Hypothalamus (tissue), 51 donors: Measurements from ENCODE around the gene GSTO2.

Experiments used
- DNase-seq, 51 donors: peaks; one replicate each; lab custom pipeline; 2025; lab: John Stamatoyannopoulos, UW

The GSTO2 gene

DNA sequence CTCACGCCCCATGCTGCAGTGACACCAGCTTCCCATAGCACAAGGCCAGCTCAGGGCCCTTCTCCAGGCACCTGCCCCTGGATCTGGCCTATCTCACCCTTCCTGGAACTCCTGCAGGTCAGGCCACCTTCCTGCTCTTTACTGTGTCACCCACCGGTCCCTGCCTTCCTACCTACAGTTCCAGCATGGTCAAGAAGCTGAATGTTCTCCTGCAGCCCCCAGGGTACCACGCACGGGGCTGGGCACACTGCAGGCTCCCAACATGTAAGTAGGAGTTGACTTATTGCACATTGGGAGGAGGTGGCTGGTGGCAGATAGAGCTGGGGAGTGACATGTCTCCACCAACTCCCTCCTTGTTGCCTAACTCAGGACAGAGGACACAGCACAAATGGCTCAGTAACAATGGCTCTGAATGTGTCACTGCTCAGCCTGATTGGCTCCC is 54.8 kb downstream of the GSTO2 start:
- no peak for DNase-seq

- DNase-seq: peak in 1 of 51 donors; percentile 11
Observed at GRCh38 chr10:104324221-104324686, 55.3 kb downstream of the GSTO2 start.

GRCh38 chr10:104324931-104325330 is 55.9 kb downstream of the GSTO2 start:
- DNase-seq: no peak

- peak in 4 of 51 donors; percentile 14 to 42 (median 25) for DNase-seq
Observed at GRCh38 chr10:104325436-104326435, 56.8 kb downstream of the GSTO2 start.

- DNase-seq: no peak
Observed at GRCh38 chr10:104326991-104327610, 58.1 kb downstream of the GSTO2 start.

DNA sequence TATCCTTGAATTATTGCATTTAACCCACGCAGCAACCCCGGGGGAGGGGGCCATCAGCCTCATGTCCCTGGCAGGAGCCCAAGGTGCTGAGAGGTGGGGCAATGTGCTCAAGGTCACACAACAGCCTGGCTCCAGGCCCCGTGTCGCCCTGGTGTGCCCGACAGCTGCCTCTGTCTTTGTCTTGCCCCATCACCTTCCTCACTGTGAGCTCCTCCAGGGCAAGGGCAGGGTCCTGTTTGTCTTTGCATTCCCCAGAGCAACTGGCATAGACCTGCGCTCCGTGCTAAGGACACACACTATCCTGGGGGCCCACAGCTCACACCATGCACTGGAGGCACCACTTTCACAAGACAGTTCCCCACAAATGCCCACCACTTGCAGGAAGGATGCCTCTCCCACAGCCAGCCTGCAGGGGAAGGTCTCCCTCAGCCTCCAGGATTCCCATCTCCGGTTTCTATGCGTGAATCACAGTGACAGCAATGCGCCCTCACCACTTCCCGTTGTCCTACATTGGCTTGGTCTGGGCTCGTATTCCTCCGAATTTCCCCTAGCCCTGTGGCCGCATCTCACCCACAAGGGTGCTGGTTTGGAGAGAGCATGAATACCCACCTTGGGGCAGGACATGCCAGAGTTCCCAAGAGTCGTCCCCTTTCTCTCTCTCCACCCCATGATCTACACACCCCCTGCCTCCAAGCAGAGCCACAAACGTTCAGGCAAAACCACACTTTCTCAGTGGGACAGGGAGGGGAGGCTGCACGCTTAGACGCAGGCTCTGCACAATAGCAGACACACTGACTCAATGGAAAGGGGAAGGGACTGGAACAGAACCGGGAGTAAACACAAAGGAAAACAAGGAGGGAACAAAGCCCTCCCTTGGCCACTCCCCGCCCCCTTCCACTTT is 59.0 kb downstream of the GSTO2 start:
- DNase-seq: peak in 6 of 51 donors; percentile 20 to 60 (median 42)

DNA sequence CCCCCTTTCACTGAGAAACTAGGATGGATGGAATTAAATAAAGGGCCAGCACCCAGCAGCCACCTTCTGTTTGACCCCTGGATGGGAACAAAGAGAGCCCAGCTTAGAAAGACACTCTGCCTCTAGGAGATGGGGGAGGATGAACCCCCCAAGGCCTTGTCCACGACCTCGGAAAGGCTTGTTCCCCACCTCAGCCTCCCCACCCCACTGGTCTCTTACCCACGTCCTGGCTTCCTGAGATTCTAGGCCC is 59.6 kb downstream of the GSTO2 start:
- DNase-seq: peak in 1 of 51 donors; percentile 87

DNA sequence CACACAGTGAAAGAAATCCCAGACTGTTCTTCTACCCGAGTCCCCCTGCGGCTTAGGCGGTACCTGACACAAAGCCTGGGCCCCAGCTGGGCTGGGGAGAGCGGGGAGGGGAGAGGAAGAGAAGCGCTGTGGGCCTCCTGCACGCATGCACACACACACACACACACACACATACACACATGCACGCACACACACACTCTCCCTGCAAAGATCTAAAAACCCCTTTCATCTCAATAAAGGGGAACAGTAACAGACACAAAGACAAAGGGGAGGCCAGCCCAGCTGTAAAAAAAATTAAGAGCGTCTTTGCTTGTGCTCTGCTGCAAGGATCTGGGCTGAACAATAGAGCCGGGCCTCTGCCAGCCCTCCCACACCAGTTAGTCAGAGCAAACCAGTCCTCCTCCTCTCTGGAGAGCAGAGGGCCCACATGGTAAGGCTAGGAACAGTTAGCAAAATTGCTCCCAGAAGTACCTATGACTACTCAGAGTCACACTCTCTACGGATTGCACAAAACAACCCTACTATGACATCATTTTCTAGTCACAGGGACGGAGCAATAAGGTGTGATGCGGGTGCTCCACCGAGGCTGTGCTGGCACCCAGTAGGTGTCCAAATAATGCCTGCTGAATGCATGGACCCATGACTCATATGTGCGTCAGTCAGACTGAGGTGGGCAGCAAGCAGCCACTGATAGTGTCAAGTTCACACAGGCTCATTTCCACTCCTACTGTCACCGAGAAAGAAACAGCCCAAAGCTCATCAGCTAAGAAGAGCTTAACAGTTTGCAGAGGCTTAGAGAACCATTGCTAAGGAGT is 60.1 kb downstream of the GSTO2 start:
- peak in 22 of 51 donors; percentile 23 to 89 (median 44) for DNase-seq

DNA sequence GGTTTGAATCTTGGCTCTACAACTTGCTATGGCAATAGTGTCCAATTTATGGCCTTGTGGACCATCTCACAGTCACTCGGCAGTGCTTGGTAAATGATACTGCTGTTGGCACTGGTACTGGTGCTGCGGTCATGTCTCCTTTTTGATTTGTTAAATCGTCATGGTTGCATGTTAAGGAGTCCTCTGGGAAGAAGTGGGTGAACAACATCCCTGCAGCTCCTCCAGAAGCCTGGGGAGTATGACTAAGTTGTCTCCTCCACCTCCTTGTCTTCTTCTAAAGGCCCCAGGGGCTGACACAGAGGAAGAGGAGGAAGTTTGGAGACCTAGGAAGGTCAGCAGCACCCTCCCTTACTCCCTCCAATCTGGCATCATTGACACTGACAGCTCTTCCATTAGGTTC is 60.8 kb downstream of the GSTO2 start:
- DNase-seq: peak in 1 of 51 donors; percentile 66

DNA sequence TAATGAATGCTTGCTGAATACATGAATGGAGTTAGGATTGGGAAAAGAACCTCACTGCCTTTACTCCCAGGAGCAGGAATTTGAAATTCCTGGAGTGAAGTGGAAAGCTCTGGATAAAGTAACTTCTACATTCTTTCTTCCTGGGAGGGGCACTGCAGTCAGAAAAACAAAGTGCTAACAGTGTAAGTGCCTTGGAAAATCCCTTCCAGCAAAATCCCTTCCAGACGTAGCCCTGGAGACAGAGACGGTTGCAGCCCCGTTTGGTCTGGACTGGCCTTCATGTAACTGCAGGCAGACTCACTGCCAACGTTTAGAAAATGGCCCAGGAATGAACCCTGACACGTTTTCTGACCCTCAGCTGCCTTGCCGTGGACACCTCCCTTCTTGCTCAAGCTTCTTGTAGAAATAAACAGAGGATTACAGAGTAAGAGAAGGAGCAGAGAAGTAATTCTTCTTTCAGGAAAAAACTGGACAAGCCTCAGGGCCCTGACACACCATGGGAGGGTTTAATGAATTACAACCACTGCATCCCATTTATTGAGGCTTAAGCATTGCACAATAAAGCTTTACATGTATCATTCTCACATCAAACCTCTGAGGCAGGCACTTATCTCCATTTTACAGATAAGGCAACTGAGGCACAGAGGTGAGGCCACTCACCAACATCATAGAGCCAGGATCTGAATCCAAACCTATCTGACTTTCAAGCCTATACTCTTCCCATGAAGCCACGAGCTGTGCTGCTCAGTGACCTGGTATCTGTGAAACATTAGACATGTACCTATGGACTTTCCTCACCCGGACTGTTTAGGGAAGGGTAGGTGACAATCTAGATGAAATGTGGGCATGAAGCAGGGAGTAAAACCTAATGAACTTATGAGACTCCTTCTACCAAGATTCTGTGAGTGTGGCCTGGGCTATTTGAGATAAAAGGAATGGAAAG is 61.5 kb downstream of the GSTO2 start:
- DNase-seq: peak in 3 of 51 donors; percentile 8 to 36 (median 18)

DNA sequence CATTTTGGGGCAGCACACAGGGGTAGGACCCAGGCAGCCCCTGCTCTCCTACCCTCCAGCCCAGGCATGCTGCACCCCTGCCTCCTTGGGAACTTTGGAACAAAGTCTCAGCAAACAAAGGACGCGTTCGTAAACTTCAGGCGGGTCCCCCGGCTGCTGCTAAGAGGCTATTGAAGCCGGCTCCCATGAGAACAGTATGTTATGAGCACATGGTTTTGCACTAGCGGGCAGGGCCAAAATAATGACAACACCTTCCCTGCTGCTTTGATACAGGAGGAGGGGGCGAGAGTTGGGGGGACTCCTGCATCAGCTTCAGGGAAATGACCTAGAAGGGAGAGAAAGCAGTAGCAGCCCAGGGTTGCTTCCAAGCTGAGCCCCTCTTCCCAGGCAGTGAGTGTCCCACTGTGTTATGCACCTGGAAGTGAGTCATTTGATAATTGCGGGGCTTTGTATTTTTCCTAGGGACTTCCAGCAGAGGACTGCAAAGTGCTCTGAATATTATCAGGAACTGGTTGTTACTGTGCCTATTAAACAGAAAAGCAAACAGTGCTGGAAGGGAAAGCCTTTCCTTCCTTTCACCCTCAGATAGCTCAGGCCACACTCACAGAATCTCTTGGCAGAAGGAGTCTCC is 62.3 kb downstream of the GSTO2 start:
- DNase-seq: peak in 1 of 51 donors; percentile 21

DNA sequence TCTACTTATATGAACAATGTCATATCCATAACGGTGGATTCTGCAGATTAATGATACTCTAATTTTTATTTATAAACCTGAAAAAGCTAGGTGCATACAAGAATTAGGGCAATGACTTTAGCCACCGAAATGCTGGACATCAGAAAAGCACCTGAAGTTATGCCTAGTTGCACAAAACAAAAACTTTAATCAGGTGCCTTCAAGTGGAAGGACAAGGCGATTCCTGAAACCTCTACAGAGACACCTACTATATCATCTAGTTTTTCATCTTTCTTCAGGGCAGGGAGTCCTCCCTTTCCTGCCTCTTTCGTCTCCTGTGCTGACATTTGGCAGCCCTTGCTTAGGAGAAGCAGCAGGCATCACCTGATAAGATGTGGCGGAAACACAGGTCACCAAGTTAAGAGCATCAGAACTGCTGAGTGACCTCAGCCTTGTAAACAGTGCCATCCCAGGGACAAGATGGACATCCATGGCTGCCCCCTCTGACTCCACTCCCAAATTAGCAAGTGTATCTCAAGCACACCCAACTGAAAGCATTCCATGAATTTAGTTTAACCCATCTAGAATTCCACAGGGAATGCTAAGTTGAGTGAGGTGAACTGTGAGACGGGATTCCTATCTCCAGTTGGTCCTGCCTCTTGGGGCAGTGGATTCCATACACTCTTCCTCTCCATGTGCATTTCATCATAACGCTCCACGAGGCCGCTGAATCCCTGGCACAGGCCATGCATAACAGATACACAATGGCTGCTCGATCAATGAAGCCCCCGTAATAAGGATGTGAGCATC is 63.5 kb downstream of the GSTO2 start:
- no peak for DNase-seq

GRCh38 chr10:104333032-104333727 is 64.2 kb downstream of the GSTO2 start:
- no peak for DNase-seq

DNA sequence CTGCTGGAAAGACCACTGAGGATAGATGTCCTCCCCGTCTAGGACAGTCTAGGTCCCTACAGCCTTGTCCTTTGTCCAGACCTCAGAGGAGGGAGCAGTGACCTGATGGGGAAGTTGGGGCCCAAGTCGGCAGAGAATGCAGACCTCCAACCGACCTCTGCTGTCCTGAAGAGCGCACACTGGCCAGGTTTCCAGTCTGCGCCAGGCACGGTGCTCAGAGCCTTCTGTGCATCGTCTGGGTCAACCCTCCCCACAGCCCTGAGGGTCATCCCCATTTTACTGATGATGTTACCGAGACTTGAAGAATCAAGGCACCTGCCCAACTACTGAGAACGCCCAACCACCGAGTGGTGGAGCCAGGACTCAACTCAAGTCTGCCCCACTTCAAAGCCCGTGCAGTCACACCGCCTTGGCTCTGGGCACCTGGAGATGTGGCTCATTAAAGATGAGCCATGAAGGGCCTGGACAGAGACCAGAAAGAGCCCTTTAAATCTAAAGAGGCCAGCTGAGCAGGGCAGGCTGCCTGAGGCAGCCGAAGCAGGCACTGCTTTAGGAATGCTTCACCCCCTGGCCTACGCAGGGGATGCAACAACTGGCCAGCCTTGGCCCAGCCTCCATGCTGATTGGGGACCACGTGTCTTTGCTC is 64.9 kb downstream of the GSTO2 start:
- DNase-seq: no peak

GRCh38 chr10:104334561-104334960 is 65.6 kb downstream of the GSTO2 start:
- DNase-seq: no peak

DNA sequence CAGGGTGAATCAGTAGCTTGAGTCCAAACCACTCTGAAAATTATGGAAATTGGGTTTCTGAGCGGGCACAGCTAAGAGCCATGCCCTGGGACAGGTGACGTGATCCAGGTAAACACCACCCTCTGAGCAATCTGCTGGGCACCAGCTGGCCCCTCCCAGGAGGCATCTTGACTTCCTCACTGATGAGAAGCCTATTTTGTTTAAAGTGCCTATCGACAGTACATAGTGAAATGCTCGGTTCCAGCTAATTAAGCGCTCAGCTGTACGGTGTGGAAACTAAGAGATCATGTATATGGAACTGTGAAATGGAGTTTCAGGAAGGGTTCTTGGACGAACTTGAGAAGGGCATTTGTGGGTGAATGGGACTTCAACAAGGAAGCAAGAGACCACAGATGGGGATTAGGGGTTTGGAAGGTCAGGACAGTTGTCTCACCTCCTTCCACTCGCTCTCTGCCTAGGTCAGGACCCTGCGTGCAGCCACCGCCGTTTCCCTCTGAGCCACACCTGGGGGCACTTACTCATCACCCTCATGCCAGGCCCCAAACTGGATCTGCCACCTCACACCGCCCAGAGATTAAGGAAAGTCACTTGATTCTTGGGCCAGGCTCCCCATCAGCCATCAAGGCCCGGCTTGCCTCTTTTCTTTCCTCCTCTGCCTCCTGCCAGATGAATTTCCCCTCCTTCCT is 66.1 kb downstream of the GSTO2 start:
- DNase-seq: no peak
